GM19467 (cell line): ENCODE measurements around the gene CUL9.
A peak's percentile ranks its signal among the peaks of the same experiment; 100 is the strongest.

Experiments used
- ATAC-seq: cut with Tn5 transposase; IDR thresholded peaks from one replicate; pipeline ENCODE4 v1.9.1; 2021; ENCODE audit warnings: mild to moderate bottlenecking, moderate library complexity; ENCODE audit not compliant: unreplicated experiment

CUL9 gene

DNA sequence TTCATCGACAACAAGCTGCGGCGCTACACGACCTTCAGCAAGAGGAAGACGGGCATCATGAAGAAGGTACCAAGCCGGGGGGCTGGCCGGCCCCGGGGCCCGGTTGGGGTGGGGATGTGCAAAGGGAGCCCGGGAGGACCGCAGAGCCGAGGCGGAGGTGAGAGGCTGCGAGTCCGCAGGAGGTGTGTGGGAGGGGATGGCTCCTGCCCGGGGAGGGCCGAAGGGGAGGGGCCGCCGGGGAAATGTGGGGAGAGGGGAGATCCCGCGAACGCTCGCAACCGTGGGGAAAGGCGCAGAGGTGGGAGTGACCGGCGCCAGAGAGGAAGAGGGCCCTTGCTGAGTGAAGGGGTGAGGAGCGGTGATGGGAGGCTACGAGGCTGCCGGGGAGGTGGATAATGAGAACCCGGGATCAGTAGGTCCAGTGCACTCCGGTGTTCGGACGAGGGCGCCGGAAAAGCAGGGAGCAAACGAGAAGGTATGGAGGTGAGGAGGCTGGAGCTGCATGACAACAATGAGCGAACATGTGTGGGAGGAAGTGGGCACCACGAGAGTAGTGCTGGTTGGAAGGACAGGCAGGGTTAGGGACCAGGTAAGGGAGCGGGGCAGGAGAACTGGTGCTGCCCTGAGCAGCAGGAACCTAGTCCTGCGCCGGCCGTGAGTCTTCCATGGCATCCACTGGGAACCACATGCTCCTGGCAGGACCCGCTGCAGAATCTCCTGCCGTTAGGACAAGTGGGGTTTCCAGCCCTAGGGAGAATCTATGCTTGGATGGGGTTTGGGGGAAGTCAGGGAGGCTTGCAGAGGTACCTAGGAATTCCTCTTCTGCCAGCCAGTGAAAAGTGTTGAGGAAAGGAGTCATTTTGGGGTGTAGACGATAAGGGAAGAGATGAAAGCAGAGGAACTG lies 9.6 kb upstream of the CUL9 start:
- no peak for ATAC-seq

DNA sequence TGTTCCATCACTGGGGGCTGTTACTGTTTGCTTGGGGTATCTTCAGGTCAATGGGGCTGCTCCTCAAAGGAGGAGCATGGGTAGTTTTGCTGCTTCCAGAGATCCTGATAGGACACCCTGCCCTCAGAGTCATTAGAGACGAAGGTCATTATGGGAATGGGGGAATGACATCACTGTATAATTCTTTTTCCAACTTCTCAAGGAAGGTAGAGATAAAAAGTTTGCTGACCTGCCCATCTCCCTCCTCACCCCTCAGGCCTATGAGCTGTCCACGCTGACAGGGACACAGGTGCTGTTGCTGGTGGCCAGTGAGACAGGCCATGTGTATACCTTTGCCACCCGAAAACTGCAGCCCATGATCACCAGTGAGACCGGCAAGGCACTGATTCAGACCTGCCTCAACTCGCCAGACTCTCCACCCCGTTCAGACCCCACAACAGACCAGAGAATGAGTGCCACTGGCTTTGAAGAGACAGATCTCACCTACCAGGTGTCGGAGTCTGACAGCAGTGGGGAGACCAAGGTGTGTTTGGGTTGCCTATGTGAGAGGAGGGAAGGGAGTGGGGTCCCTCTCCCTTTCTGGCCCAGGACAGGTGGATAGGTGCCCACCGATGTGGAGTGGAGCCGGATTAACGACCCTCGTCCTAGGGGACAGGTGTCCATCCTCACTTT lies 8.3 kb upstream of the CUL9 start:
- ATAC-seq, result no peak

DNA sequence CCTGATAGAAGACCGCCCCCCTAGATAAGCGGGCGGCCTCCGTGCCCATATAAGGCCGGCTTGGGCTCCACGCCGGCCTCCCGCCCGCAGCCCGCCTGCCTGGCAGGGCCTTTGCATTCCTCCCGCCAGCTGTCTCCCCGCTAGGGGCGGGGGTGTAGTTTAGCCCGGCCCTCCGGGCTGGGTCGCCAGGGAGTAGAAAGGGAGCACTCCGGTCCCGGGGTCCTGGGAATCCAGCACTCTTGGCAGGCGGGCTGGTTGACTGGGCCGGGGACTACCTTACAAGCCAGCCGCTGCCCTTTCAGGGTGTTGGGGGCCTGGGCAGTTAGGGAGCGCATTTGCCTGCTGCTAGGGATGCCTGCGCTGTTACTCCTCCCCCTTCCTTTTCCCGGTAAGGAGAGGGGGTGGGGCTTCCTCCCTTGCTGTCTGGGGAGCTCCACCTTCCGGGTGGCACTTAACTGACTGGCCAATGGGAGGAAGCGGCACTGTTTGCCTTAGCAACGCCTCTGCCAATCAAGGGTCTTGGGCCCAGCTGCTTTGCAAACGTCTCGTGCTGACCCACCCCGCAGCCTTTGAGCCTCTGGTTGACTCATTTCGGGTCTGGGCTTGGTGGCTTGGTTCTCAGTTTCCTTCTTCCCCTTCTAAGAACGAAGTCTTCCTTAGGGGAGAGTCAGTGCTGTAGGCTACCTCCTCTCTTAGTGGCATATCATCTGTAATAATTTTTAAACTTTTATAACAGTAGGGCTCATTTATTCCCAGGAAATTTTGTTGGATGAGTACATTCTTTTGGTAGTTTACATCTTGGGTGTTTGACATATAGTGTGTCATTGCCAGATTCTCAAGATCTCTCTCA lies 7.5 kb upstream of the CUL9 start:
- peak; percentile 65 for ATAC-seq

DNA sequence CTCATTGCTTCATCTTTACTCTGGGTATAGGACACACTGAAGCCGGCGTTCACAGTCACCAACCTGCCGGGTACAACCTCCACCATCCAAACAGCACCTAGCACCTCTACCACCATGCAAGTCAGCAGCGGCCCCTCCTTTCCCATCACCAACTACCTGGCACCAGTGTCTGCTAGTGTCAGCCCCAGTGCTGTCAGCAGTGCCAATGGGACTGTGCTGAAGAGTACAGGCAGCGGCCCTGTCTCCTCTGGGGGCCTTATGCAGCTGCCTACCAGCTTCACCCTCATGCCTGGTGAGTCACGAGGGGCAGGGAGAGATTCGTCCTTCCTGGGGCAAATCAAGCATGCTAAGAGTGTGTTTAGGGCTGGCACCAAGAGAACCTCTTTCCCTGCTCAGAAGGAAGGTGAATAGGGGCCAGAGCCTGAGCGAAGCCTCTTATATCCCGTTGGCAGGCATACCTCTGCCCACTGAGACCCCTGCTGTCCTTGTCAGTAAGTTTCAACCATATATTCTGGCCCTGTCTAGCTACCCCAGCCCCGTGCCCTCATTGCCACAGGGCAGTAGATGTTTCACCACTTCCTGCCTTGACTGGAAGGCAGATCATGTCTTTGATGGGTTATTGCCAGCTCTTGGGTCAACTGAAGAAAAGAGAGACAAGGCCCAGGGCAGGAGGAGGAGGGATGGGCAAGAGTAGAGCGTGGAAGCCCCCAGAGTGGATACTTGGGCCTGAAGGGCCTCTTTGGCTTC lies 6.1 kb upstream of the CUL9 start:
- ATAC-seq, result no peak

DNA sequence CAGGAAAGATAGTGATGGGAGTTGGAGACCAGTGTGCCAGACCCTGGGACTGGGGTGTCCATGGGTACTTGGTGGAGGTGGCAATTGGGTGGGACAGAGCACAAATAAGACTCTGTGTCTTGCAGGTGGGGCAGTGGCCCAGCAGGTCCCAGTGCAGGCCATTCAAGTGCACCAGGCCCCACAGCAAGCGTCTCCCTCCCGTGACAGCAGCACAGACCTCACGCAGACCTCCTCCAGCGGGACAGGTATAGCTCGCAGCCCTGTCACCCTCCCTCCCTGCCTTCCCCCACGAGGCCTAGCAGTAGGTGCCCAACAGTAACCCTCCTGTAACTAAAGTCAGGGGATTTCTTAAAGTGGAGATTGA lies 5.6 kb upstream of the CUL9 start:
- ATAC-seq, result no peak

DNA sequence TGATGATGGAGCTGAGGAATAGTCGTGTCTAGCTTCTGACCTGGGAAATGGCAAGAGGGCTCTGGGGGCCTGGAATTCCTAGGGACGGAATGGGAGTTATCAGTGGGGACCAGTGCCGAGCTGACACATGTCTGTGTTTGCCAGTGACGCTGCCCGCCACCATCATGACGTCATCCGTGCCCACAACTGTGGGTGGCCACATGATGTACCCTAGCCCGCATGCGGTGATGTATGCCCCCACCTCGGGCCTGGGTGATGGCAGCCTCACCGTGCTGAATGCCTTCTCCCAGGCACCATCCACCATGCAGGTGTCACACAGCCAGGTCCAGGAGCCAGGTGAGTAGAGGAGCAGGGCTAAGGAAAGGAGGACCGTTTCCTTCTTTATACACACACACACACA lies 3.8 kb upstream of the CUL9 start:
- no peak for ATAC-seq

DNA sequence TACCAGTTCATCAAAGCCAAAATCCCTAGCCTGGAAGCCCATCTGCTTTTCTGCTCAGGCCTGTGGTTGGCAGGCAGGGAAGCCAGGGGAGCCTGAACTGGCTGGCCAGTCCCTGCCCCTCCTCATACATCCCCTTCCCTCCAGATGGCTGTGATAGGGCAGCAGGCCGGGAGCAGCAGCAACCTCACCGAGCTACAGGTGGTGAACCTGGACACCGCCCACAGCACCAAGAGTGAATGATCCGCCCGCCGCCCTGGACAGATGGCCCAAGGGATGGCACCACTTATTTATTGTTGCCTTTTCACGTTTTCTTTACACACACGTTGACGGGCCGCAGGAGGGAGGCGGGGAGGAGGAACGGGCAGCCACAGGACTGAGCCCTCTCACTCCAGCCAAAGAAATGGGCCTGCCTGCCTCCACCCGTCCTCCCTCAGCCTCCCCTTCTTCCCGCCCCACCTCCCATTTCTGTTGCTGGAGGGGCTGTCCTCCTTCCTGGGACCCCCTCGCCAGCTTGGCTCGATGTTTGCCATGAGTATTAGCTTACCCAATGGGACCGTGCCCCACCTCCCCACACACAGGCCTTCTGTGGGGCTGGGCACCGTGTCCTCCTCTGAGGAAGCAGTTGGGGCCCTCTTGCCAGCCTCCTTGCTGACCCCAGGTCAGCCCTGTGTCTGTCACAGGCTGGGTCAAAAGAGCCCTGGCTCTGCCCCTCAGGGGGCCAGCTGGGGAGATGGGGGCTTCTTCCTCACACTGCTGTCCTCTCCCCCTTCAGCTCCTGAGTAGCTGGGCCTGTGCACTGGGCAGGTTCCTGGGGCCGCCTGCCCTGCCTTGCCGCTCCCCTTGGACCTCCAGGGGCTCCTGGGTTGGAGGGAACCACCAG lies 2.8 kb upstream of the CUL9 start:
- no peak for ATAC-seq

DNA sequence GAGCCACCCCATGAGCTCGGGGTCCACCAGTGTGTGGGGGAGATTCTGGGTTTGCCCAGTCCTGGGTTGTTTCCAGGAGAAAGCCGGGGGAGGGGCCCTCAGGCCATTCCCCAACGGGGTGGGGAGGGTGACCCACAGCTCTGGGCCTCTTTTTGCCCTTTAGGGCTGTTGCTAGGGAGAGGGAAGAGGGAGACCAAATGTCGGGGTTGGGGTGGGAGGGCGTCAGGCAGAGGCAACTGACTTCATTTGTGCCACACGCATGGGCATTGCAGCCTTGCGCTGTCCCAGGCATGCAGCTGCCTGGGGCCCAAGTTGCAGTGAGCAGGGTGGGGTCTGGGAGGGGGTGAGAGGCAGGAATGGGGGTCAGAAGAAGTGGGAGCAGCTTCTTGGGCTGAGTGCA lies 1.9 kb upstream of the CUL9 start:
- ATAC-seq, result no peak

DNA sequence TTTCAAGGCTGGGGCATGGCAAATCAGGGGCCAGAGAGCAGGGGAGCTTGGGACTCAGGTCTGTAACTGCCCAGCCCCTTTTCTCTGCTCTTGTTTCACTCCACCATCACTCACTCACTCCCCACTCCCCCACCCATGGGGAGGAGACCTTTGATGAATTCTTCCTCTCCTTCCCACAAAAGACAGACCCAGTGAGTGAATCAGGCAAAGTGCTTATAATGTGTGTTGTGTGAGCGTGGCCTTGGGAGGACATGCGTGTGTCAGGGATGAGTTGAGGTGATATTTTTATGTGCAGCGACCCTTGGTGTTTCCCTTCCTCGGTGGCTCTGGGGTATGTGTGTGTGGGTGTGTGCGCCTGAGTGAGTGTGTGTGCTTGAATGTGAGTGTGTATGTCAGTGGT lies 1.0 kb upstream of the CUL9 start:
- ATAC-seq, result no peak

DNA sequence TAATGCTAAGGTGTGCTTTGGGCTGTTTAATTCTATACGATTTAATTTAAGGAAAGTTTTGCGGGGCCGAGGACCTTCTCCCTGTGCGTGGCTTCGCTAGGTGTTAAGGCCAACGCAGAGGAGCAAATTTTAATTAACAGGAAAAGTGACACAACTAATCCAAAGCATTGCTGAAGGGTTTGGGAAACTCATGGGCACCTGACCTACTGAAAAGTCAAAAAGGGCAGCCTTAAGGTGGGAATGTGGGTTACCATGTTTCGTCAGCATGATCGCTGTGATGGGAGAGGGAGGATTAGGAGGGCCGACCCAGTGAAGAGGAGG lies 415 bp upstream of the CUL9 start:
- ATAC-seq, result no peak

DNA sequence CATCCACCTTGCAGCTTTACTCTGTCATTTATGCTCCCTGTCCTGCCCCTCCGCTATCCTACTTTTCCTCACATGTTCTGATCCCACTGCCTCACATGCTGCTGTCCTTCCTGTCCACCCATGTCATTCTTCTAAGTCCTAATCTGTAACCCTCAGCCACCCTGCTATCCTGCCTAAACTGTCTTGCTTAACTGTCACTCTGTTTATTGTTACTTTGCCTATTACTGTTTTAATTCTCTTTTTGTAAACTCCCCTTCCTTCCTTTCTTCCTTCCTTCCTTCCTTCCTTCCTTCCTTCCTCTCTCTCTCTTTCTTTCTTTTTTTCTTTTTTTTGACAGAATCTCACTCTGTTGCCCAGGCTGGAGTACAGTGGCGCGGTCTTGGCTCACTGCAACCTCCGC lies 1.4 kb downstream of the CUL9 start:
- ATAC-seq, result no peak

DNA sequence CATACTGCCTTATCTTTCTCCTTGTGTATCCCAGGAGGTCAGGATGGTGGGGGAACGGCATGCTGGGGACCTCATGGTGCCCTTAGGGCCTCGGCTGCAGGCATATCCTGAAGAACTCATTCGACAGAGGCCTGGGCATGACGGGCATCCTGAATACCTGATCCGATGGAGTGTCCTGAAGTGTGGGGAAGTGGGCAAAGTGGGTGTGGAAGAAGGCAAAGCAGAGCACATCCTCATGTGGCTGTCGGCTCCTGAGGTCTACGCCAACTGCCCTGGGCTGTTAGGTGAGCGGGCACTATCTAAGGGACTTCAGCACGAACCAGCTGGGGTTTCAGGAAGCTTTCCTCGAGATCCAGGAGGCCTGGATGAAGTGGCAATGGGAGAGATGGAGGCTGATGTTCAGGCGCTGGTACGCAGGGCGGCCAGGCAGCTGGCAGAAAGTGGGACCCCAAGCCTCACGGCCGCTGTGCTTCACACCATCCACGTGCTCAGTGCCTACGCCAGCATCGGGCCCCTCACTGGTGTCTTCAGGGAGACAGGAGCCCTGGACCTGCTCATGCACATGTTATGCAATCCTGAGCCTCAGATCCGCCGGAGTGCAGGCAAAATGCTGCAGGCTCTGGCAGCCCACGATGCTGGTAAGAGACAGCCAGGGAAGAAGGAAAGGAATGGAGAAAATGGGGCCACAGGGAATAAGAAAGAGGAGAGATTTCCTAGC lies 2.4 kb downstream of the CUL9 start:
- no peak for ATAC-seq

DNA sequence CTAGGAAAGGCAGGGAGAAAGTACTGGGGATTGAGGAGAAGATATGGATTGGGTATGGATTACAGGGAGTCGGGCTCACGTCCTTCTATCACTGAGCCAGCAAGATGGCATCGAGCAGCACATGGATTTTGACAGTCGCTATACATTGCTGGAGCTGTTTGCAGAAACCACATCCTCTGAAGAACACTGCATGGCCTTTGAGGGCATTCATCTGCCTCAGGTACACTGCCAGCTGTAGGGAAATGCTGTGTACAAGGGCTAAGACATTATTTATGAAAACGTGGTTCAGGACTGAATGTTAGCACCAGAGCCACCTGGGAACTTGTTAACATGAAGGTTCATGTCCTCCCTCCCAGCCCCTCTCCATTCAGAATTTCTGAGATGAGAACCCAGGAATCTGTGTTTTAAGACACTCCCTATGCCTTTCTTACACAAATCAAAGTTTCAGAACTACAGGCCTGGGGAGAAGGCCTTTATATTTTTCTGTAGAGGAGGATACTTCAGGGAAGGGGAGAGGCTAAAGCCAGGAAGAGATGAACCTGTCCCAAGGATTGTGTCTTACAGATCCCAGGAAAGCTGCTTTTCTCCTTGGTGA lies 3.5 kb downstream of the CUL9 start:
- no peak for ATAC-seq

DNA sequence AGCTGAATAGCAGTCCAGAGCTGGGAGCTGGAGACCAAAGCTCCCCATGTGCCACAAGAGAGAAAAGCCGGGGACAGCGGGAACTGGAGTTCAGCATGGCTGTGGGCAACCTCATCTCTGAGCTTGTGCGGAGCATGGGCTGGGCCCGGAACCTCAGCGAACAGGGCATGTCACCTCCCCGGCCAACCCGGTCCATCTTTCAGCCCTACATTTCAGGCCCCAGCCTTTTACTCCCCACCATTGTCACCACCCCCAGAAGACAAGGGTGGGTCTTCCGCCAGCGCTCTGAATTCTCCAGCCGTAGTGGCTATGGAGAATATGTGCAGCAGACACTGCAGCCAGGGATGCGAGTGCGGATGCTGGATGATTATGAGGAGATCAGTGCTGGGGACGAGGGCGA lies 4.0 kb downstream of the CUL9 start:
- ATAC-seq, result no peak

DNA sequence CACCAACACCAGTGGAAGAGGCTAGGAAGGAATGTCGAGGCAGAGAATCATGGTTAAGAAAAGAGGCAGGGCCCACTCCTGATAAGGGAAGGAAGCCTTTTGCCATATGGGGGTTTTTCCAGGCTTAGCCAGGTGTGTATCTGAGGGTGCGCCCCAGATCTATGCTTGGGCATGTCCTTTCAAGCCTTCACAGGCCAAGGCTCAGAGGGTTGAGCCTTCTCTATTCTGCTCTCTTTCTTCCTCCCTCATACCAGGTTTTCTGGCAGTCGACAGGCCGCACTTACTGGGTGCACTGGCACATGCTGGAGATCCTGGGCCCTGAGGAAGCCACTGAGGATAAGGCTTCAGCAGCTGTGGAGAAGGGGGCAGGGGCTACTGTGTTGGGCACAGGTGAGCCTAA lies 4.7 kb downstream of the CUL9 start:
- no peak for ATAC-seq

DNA sequence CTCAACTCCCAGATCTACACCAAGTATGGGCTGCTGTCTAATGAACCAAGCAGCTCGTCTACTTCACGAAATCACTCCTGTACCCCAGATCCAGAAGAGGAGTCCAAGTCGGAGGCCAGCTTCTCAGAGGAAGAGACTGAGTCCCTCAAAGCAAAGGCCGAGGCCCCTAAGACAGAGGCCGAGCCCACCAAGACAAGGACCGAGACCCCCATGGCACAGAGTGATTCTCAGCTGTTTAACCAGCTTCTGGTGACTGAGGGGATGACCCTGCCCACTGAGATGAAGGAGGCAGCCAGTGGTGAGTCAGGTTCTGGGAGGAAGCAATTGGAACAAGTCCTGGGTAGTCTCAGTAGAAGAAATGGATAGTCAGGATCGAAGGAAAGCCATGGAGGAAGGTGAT lies 5.8 kb downstream of the CUL9 start:
- no peak for ATAC-seq

DNA sequence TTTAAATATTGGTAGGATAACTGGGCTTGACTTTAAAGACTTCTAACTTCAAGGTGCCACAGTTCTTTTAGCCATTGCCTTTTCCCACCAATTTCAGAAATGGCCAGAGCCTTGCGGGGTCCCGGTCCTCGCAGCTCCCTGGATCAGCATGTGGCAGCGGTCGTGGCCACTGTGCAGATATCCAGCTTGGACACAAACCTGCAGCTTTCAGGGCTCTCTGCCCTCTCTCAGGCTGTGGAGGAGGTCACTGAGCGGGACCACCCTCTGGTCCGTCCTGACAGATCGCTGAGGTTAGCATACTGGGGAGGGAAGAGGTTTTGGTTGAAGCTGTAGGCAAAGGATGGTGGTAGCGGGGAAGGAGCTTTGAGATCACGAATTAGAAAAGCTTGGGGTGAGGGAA lies 6.4 kb downstream of the CUL9 start:
- ATAC-seq, result no peak

DNA sequence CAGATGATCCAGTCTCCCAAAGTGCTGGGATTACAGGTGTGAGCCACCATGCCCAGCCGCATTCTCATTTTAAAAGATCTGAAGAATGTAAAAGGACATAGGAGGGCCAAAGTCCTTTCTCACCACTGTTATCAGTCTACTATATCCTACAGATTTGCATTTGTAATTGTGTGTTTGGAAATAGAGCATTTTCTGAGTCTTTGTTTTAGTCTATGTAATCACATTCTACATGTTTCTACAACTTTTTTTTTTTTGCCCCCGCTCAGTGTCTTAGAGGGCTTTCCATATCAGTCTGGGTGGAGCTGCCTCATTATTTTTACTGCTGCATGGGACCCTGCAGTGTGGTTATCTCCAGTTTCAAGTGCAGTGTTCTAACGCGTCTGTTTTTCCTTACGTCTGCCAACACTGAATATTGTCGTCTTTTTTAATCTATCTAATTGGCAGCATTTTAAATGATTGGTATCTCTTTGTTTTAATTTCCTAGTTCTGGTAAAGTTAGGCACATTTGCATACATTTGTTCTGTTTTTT lies 7.8 kb downstream of the CUL9 start:
- ATAC-seq, result no peak

DNA sequence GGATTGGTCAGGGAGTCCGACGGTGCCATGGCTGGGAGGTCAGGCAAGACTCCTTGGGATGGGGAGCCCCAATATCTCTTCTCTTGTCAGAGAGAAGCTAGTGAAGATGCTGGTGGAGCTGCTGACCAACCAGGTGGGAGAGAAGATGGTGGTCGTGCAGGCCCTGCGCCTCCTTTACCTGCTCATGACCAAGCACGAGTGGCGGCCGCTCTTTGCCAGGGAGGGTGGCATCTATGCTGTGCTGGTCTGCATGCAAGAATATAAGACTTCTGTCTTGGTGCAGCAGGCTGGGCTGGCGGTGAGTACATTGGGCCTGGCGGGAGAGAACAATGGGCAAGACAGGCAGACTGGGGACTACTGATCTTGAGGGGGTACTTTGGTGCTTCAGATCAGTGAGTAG lies 10.9 kb downstream of the CUL9 start:
- no peak for ATAC-seq
